Adrenal gland (tissue), 5 donors: Measurements from ENCODE around the gene PRKN.

Experiments used
- POLR2A ChIP-seq, 2 donors: fragments of 450-650 bp; IDR thresholded peaks; one replicate each; pipeline ENCODE4 v1.6.1; 2017; ENCODE audit warnings: antibody characterized with exemption in 2 of 2, mild to moderate bottlenecking in 2 of 2, moderate library complexity in 1 of 2
- TF ChIP-seq, protein P1 (sequence below), 6 experiments: fragments of 450-650 bp in 4 of 6; fragments of 200-600 bp in 2 of 6; sonication (generic) in 1 of 6; IDR thresholded peaks; 1 replicate in 5 of 6; 2 replicates in 1 of 6; pipeline versions ENCODE4 v1.5.1 to v1.8.0; 2016 to 2021; ENCODE audit warnings: antibody characterized with exemption in 6 of 6, mild to moderate bottlenecking in 2 of 6, moderate library complexity in 1 of 6
- donor health status: DM: no; HTN: no; CAD: no.

GRCh38 chr6:162267641-162268040 lies 459.9 kb downstream of the PRKN start:
- TF ChIP-seq, protein P1, sequence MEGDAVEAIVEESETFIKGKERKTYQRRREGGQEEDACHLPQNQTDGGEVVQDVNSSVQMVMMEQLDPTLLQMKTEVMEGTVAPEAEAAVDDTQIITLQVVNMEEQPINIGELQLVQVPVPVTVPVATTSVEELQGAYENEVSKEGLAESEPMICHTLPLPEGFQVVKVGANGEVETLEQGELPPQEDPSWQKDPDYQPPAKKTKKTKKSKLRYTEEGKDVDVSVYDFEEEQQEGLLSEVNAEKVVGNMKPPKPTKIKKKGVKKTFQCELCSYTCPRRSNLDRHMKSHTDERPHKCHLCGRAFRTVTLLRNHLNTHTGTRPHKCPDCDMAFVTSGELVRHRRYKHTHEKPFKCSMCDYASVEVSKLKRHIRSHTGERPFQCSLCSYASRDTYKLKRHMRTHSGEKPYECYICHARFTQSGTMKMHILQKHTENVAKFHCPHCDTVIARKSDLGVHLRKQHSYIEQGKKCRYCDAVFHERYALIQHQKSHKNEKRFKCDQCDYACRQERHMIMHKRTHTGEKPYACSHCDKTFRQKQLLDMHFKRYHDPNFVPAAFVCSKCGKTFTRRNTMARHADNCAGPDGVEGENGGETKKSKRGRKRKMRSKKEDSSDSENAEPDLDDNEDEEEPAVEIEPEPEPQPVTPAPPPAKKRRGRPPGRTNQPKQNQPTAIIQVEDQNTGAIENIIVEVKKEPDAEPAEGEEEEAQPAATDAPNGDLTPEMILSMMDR (IDR thresholded peaks at IDR 0.05): no peak
- TF ChIP-seq POLR2A (IDR thresholded peaks at IDR 0.05): no peak
